HCT116 (cell line): ENCODE measurements around the gene BLACAT1. TPM values are rescaled to one million over a fixed set of nuclear protein-coding genes. Genes with fewer than 3 reads are reported as not detected.

Source experiments
- ATAC-seq: fragments of 200-7000 bp; cut with Tn5 transposase; 2 replicates; pipeline ENCODE4 v1.9.1; 2020; ENCODE audit warnings: mild to moderate bottlenecking, moderate library complexity
- BruUV-seq: library from RNA; stranded (reverse); fragments of 400-500 nt; replicated peaks from 2 replicates; lab custom pipeline; 2021; lab: Mats Ljungman, UMichigan
- CTCF ChIA-PET: fragments of 300-600 bp; sonication (Branson Sonifier 250); formaldehyde crosslinking; loops from one replicate; lab custom pipeline; 2021; ENCODE audit warnings: antibody characterized with exemption; lab: Charles Lee
- POLR2A ChIA-PET: fragments of 300-600, 350-600 bp; sonication (Branson Sonifier 250); formaldehyde crosslinking; loops from one replicate; lab custom pipeline; 2021; ENCODE audit warnings: antibody characterized with exemption; lab: Charles Lee
- RAD21 ChIA-PET, 2 experiments: fragments of 300-600 bp; sonication (Branson Sonifier 250); formaldehyde crosslinking; loops; one replicate each; lab custom pipeline; 2023; ENCODE audit warnings: low total read pairs in 2 of 2; ENCODE audit not compliant: uncharacterized antibody in 2 of 2, unreplicated experiment in 2 of 2, low non-redundant PET in 1 of 2; lab: Charles Lee
- DNase-seq: peaks from one replicate; pipeline ENCODE4 v3.0.0-alpha.2; 2010; ENCODE audit warnings: low read depth, low spot score
- H2AFZ ChIP-seq: fragments of 200-600 bp; shearing (Covaris generic), sonication (generic); 2 replicates; pipeline ENCODE4 v1.6.1; 2017; ENCODE audit warnings: low read depth, mixed run types, mixed read lengths, antibody characterized with exemption, low read length; ENCODE audit not compliant: poor library complexity, severe bottlenecking
- H3K27ac ChIP-seq: 2 replicates; pipeline ENCODE4 v1.5.1; 2012; ENCODE audit warnings: low read depth, low read length
- H3K27me3 ChIP-seq: fragments of 200-600 bp; sonication (generic); 2 replicates; pipeline ENCODE4 v1.6.1; 2016; ENCODE audit warnings: mixed run types, low read length, mixed read lengths; ENCODE audit not compliant: insufficient read depth
- H3K36me3 ChIP-seq, 2 experiments: fragments of 200-500 bp in 1 of 2; fragments of 200-600 bp in 1 of 2; sonication (Bioruptor generic) in 1 of 2; sonication (generic) in 1 of 2; 2 replicates each; pipeline versions ENCODE4 v1.5.1 to v1.6.1; 2014 to 2016; ENCODE audit warnings: low read length in 2 of 2, inconsistent platforms in 1 of 2, mixed read lengths in 1 of 2, mixed run types in 1 of 2; ENCODE audit not compliant: insufficient read depth in 2 of 2, control insufficient read depth in 1 of 2
- H3K4me1 ChIP-seq, 2 experiments: fragments of 200-600 bp in 1 of 2; sonication (generic) in 1 of 2; 2 replicates each; pipeline versions ENCODE4 v1.5.1 to v1.6.1; 2012 to 2017; ENCODE audit warnings: low read length in 2 of 2, inconsistent platforms in 1 of 2, mild to moderate bottlenecking in 1 of 2, mixed read lengths in 1 of 2, mixed run types in 1 of 2, moderate library complexity in 1 of 2; ENCODE audit not compliant: insufficient read depth in 2 of 2, control insufficient read depth in 1 of 2
- H3K4me2 ChIP-seq: fragments of 200-600 bp; sonication (generic); 2 replicates; pipeline ENCODE4 v1.6.1; 2017; ENCODE audit warnings: mixed run types, low read length, mixed read lengths
- H3K4me3 ChIP-seq, 2 experiments: fragments of 200-600 bp in 1 of 2; sonication (generic) in 1 of 2; replicated peaks in 1 of 2; 2 replicates each; pipeline ENCODE4 v1.5.1; 2011 to 2016; ENCODE audit warnings: low read length in 2 of 2, control low read depth in 1 of 2, low read depth in 1 of 2, mild to moderate bottlenecking in 1 of 2, mixed read lengths in 1 of 2, mixed run types in 1 of 2
- H3K79me2 ChIP-seq: fragments of 200-600 bp; sonication (generic); 2 replicates; pipeline ENCODE4 v1.6.1; 2017; ENCODE audit warnings: mild to moderate bottlenecking, mixed run types, low read length, moderate library complexity, mixed read lengths; ENCODE audit not compliant: insufficient read depth
- H3K9ac ChIP-seq: fragments of 200-600 bp; sonication (generic); 2 replicates; pipeline ENCODE4 v1.6.1; 2016; ENCODE audit warnings: low read length, mixed read lengths
- H3K9me2 ChIP-seq: fragments of 200-600 bp; sonication (generic), shearing (Covaris generic); 2 replicates; pipeline ENCODE4 v1.6.1; 2017; ENCODE audit warnings: mixed run types, mild to moderate bottlenecking, moderate library complexity; ENCODE audit not compliant: insufficient read depth
- H3K9me3 ChIP-seq, 2 experiments: fragments of 200-500 bp in 1 of 2; fragments of 200-600 bp in 1 of 2; sonication (Bioruptor generic) in 1 of 2; sonication (generic) in 1 of 2; 2 replicates each; pipeline ENCODE4 v1.6.1; 2014 to 2017; ENCODE audit warnings: low read length in 2 of 2, mixed read lengths in 2 of 2, inconsistent platforms in 1 of 2, low read depth in 1 of 2, mild to moderate bottlenecking in 1 of 2, mixed run types in 1 of 2, moderate library complexity in 1 of 2; ENCODE audit not compliant: control insufficient read depth in 1 of 2, insufficient read depth in 1 of 2
- H4K20me1 ChIP-seq: fragments of 200-600 bp; sonication (generic), shearing (Covaris generic); 2 replicates; pipeline ENCODE4 v1.6.1; 2017; ENCODE audit warnings: mixed run types, mild to moderate bottlenecking, moderate library complexity; ENCODE audit not compliant: insufficient read depth
- CEBPB ChIP-seq: IDR thresholded peaks from 2 replicates; pipeline ENCODE4 v1.6.1; 2012; ENCODE audit warnings: low read depth
- ELF1 ChIP-seq: IDR thresholded peaks from 2 replicates; pipeline ENCODE4 v1.6.1; 2012; ENCODE audit warnings: low read depth, borderline replicate concordance
- EZH2 ChIP-seq: fragments of 200-600 bp; sonication (generic); IDR thresholded peaks from 2 replicates; pipeline ENCODE4 v1.6.1; 2017; ENCODE audit warnings: antibody characterized with exemption, mixed run types
- EZH2phosphoT487 ChIP-seq: fragments of 200-600 bp; IDR thresholded peaks from 2 replicates; pipeline ENCODE4 v1.6.1; 2018; ENCODE audit warnings: antibody characterized with exemption, borderline replicate concordance
- FOSL1 ChIP-seq: IDR thresholded peaks from 2 replicates; pipeline ENCODE4 v1.6.1; 2012; ENCODE audit warnings: low read depth
- MAX ChIP-seq: IDR thresholded peaks from 2 replicates; pipeline ENCODE4 v1.6.1; 2012
- POLR2A ChIP-seq: IDR thresholded peaks from 2 replicates; pipeline ENCODE4 v1.7.0; 2011; ENCODE audit warnings: borderline replicate concordance; ENCODE audit not compliant: insufficient read depth, insufficient read length; ENCODE audit errors: extremely low read depth
- POLR2AphosphoS5 ChIP-seq: IDR thresholded peaks from 2 replicates; pipeline ENCODE4 v1.6.1; 2011; ENCODE audit warnings: mild to moderate bottlenecking, low read depth, low read length, moderate library complexity
- RAD21 ChIP-seq: IDR thresholded peaks from 2 replicates; pipeline ENCODE4 v1.6.1; 2012; ENCODE audit warnings: low read depth, mild to moderate bottlenecking
- REST ChIP-seq: IDR thresholded peaks from 2 replicates; pipeline ENCODE4 v1.6.1; 2012; ENCODE audit warnings: low read depth
- SIN3A ChIP-seq: IDR thresholded peaks from 2 replicates; pipeline ENCODE4 v1.6.1; 2012; ENCODE audit warnings: low read depth
- SRF ChIP-seq: IDR thresholded peaks from 2 replicates; pipeline ENCODE4 v1.6.1; 2012; ENCODE audit warnings: low read depth
- TCF7L2 ChIP-seq: IDR thresholded peaks from 2 replicates; pipeline ENCODE4 v1.7.0; 2011; ENCODE audit warnings: borderline replicate concordance, inconsistent platforms; ENCODE audit not compliant: insufficient read depth, insufficient read length; ENCODE audit errors: extremely low read depth
- ZBTB33 ChIP-seq: IDR thresholded peaks from 2 replicates; pipeline ENCODE4 v1.6.1; 2011; ENCODE audit warnings: mild to moderate bottlenecking, low read length, moderate library complexity; ENCODE audit not compliant: insufficient replicate concordance; ENCODE audit errors: extremely low read depth
- ZFX ChIP-seq: fragments of 450-650 bp; IDR thresholded peaks from 2 replicates; pipeline ENCODE4 v1.6.1; 2017
- ZNF274 ChIP-seq: fragments of 200-500 bp; sonication (Bioruptor generic); IDR thresholded peaks from 2 replicates; pipeline ENCODE4 v1.6.1; 2014; ENCODE audit warnings: mild to moderate bottlenecking, low read depth, low read length, inconsistent platforms
- intact Hi-C: fragments of 100-400 bp; cut with micrococcal nuclease; formaldehyde crosslinking; loops from 2 replicates; pipeline ENCODE4 v1.10.0; 2022
- total RNA-seq: library from RNA; stranded (reverse); gene quantifications from one replicate; pipeline ENCODE4 v1.2.1, GENCODE V29; 2021; ENCODE audit not compliant: unreplicated experiment

Gene BLACAT1
- total RNA-seq, 1 experiment from 2014 or later = 3.9 TPM

- TF ChIP-seq REST = no peak
- TF ChIP-seq ELF1 = no peak
- no peak for TF ChIP-seq SIN3A
- no peak for TF ChIP-seq POLR2AphosphoS5
- no peak for TF ChIP-seq RAD21
- no peak for TF ChIP-seq CEBPB
- no peak for TF ChIP-seq TCF7L2
- no peak for TF ChIP-seq SRF
- TF ChIP-seq ZFX = no peak
- TF ChIP-seq ZNF274 = no peak
- TF ChIP-seq FOSL1 = no peak
- no peak for TF ChIP-seq POLR2A
- no peak for TF ChIP-seq EZH2
These were observed 21.4 kb upstream of the BLACAT1 start (continued) for GRCh38 chr1:205477121-205477758.

GRCh38 chr1:205476648-205477047 lies 20.8 kb upstream of the BLACAT1 start:
- no TSS peak for BruUV-seq
- intact Hi-C loops = no loop called here
- TF ChIP-seq ELF1 (no peak), SIN3A (no peak), SRF (no peak), MAX (no peak), FOSL1 (no peak), EZH2phosphoT487 (no peak), POLR2A (no peak), ZBTB33 (no peak)
- TF ChIP-seq, all 23 proteins: peak for 0
- POLR2A ChIA-PET = no interaction called here
- Histone ChIP-seq H3K27me3 (no peaks in the 10 kb centered on the region), H3K36me3 (no peaks in the 10 kb centered on the region), H3K9me2 (no peaks in the 10 kb centered on the region), H3K4me2 (no peak overlapping the region), H3K27ac (no peak overlapping the region), H2AFZ (no peak overlapping the region), H3K4me3 (no peak overlapping the region), H3K9ac (no peak overlapping the region), H3K79me2 (no peaks in the 10 kb centered on the region), H4K20me1 (no peaks in the 10 kb centered on the region), H3K4me1 (peaks cover 10 to 15% of the 10 kb centered on the region in 2 experiments), H3K9me3 (peaks cover 0 to 8% of the 10 kb centered on the region in 2 experiments; a peak in 1 of 4 replicates)
- ATAC-seq = no peak
- RAD21 ChIA-PET = no interaction called here
- CTCF ChIA-PET = no interaction called here
- DNase-seq = no peak
